GM23338 (cell line): ENCODE data around the gene MAGI1. TPM values are rescaled to one million over a fixed set of nuclear protein-coding genes. Genes with fewer than 3 reads are reported as not detected.
A peak's percentile ranks its signal among the peaks of the same experiment; 100 is the strongest.

Experiments
- ATAC-seq: fragments of 200-7000 bp; cut with Tn5 transposase; 3 replicates; pipeline ENCODE4 v1.9.1; 2020
- DNase-seq: peaks from one replicate; pipeline ENCODE4 v3.0.0-alpha.2; 2015; ENCODE audit warnings: low spot score
- H2AFZ ChIP-seq: fragments of 200-600 bp; sonication (generic); 2 replicates; pipeline ENCODE4 v1.8.0; 2016; ENCODE audit warnings: antibody characterized with exemption, mild to moderate bottlenecking, moderate library complexity
- H3F3A ChIP-seq: fragments of 200-600 bp; sonication (generic); replicated peaks from 2 replicates; pipeline ENCODE4 v1.8.0; 2017; ENCODE audit warnings: antibody characterized with exemption, mixed run types, low read depth
- H3K27ac ChIP-seq: fragments of 200-600 bp; sonication (generic); 2 replicates; pipeline ENCODE4 v1.6.1; 2016; ENCODE audit warnings: low read depth
- H3K27me3 ChIP-seq: fragments of 200-600 bp; sonication (generic); 2 replicates; pipeline ENCODE4 v1.8.0; 2016; ENCODE audit warnings: mild to moderate bottlenecking, mixed run types, moderate library complexity; ENCODE audit not compliant: insufficient read depth
- H3K36me3 ChIP-seq: fragments of 200-600 bp; sonication (generic); 2 replicates; pipeline ENCODE4 v1.8.0; 2016; ENCODE audit warnings: mild to moderate bottlenecking; ENCODE audit not compliant: insufficient read depth
- H3K4me1 ChIP-seq: fragments of 200-600 bp; sonication (generic); 2 replicates; pipeline ENCODE4 v1.8.0; 2016; ENCODE audit warnings: mild to moderate bottlenecking, moderate library complexity; ENCODE audit not compliant: insufficient read depth
- H3K4me2 ChIP-seq: fragments of 200-600 bp; sonication (generic); 2 replicates; pipeline ENCODE4 v1.7.1; 2017; ENCODE audit warnings: mixed run types
- H3K4me3 ChIP-seq: fragments of 200-600 bp; sonication (generic); 2 replicates; pipeline ENCODE4 v1.6.1; 2016; ENCODE audit warnings: mixed run types
- H3K79me2 ChIP-seq: fragments of 200-600 bp; sonication (generic); replicated peaks from 2 replicates; pipeline ENCODE4 v1.8.0; 2017; ENCODE audit warnings: mild to moderate bottlenecking; ENCODE audit not compliant: insufficient read depth
- H3K9me2 ChIP-seq: fragments of 200-600 bp; sonication (generic); 2 replicates; pipeline ENCODE4 v1.8.0; 2017; ENCODE audit not compliant: insufficient read depth
- H4K20me1 ChIP-seq: fragments of 200-600 bp; sonication (generic); replicated peaks from 2 replicates; pipeline ENCODE4 v1.8.0; 2017; ENCODE audit warnings: mild to moderate bottlenecking; ENCODE audit not compliant: insufficient read depth
- H3K27ac Mint-ChIP-seq: 2 replicates; pipeline ENCODE4 v1.8.0; 2020; ENCODE audit warnings: inconsistent platforms, mild to moderate bottlenecking, moderate library complexity, mixed read lengths
- H3K27me3 Mint-ChIP-seq: 3 replicates; pipeline ENCODE4 v1.8.0; 2022; ENCODE audit warnings: low read depth, mild to moderate bottlenecking, moderate library complexity, mixed read lengths, inconsistent platforms; ENCODE audit not compliant: insufficient read depth, poor library complexity
- H3K36me3 Mint-ChIP-seq: 3 replicates; pipeline ENCODE4 v1.8.0; 2021; ENCODE audit warnings: low read depth, mild to moderate bottlenecking, inconsistent platforms, moderate library complexity, mixed read lengths
- H3K4me1 Mint-ChIP-seq: 3 replicates; pipeline ENCODE4 v1.8.0; 2020; ENCODE audit warnings: mild to moderate bottlenecking, inconsistent platforms, mixed read lengths
- H3K4me3 Mint-ChIP-seq: 3 replicates; pipeline ENCODE4 v1.8.0; 2021; ENCODE audit warnings: moderate library complexity, mild to moderate bottlenecking, inconsistent platforms, mixed read lengths
- H3K9me3 Mint-ChIP-seq: 3 replicates; pipeline ENCODE4 v1.8.0; 2020; ENCODE audit warnings: moderate library complexity, mild to moderate bottlenecking, inconsistent platforms, mixed read lengths
- CREB1 ChIP-seq: fragments of 250-450 bp; sonication (Bioruptor Pico); IDR thresholded peaks from 2 replicates; pipeline ENCODE4 v1.5.0; 2020; ENCODE audit warnings: low read depth, mild to moderate bottlenecking, moderate library complexity
- CTCF ChIP-seq, 2 experiments: fragments of 200-600 bp in 1 of 2; sonication (generic) in 1 of 2; conservative IDR thresholded peaks; 2 replicates each; pipeline versions ENCODE4 v1.5.1 to v1.6.1; 2016 to 2017; ENCODE audit warnings: antibody characterized with exemption in 2 of 2, low read depth in 2 of 2, mild to moderate bottlenecking in 2 of 2, moderate library complexity in 1 of 2
- ETS1 ChIP-seq: IDR thresholded peaks from 2 replicates; pipeline ENCODE4 v1.6.1; 2016; ENCODE audit warnings: antibody characterized with exemption
- POLR2AphosphoS5 ChIP-seq: IDR thresholded peaks from 2 replicates; pipeline ENCODE4 v1.6.1; 2016; ENCODE audit warnings: antibody characterized with exemption, low read depth
- STAT1 ChIP-seq: IDR thresholded peaks from one replicate; pipeline ENCODE4 v1.6.1; 2016; ENCODE audit warnings: antibody characterized with exemption; ENCODE audit not compliant: unreplicated experiment
- ZNF462 ChIP-seq: fragments of 250-450 bp; sonication (Bioruptor Pico); IDR thresholded peaks from 2 replicates; pipeline ENCODE4 v1.5.0; 2020; ENCODE audit warnings: mild to moderate bottlenecking, moderate library complexity
- polyA plus RNA-seq: library from polyadenylated mRNA; unstranded; fragments of >200 nt; fragmentation: Nextera tagmentation; extraction: Ambion mirVana; gene quantifications from 2 replicates; pipeline ENCODE4 v1.2.1, GENCODE V29; 2016
- total RNA-seq: library from RNA; depleted of rRNA; stranded (reverse); fragments of >200 nt; shearing (Covaris generic); gene quantifications from 2 replicates; pipeline ENCODE4 v1.2.3, GENCODE V29; 2014

Gene MAGI1
- total and polyA plus RNA-seq, 2 experiments from 2014 or later: 27.4 to 71.2 TPM

GRCh38 chr3:65714134-65714533 lies 324.6 kb downstream of the MAGI1 start (continued):
- TF ChIP-seq ZNF462 (no peak), POLR2AphosphoS5 (no peak), CREB1 (CRISPR knock-in tag) (no peak), STAT1 (no peak)

GRCh38 chr3:65713016-65713415 lies 325.7 kb downstream of the MAGI1 start:
- no peaks in the 10 kb centered on the region for H3K27me3 ChIP-seq
- no peaks in the 10 kb centered on the region for H3F3A ChIP-seq
- peaks cover 5% of the 10 kb centered on the region for H3K79me2 ChIP-seq
- Mint-ChIP-seq H3K4me3 (no peak overlapping the region; the same call in 2 of the 3 replicates), H3K27ac (peak overlapping the region; percentile 83), H3K9me3 (no peaks in the 10 kb centered on the region), H3K27me3 (no peaks in the 10 kb centered on the region), H3K4me1 (peaks cover 54% of the 10 kb centered on the region), H3K36me3 (no peaks in the 10 kb centered on the region)
- no peaks in the 10 kb centered on the region for H4K20me1 ChIP-seq
- H3K36me3 ChIP-seq: no peaks in the 10 kb centered on the region
- H3K4me2 ChIP-seq: no peak overlapping the region
- DNase-seq: peak; percentile 82
- H3K27ac ChIP-seq: peak overlapping the region; percentile 34; the same call in 1 of the 2 replicates
- no peak overlapping the region for H3K4me3 ChIP-seq
- 0 out of 2 replicates have a peak, but pooled peaks cover 8% of the 10 kb centered on the region for H3K9me2 ChIP-seq
- H3K4me1 ChIP-seq: peaks cover 37% of the 10 kb centered on the region
- H2AFZ ChIP-seq: no peak overlapping the region
- peak; percentile 86 for ATAC-seq
- TF ChIP-seq CREB1 (CRISPR knock-in tag) (no peak), ETS1 (no peak), ZNF462 (no peak), CTCF (conservative IDR thresholded peaks at IDR 0.05; ENCODE audit: low read depth in 2 of 2) (no peak), STAT1 (no peak)
